GM19035 (cell line): ENCODE results near the gene GNB3.
"Not testable (repeated sequence)": the region's sequence is repeated elsewhere in the genome, so short reads cannot be mapped to it uniquely, and the experiment has no call there.

Experiments used
- ATAC-seq: cut with Tn5 transposase; IDR thresholded peaks from one replicate; pipeline ENCODE4 v1.9.1; 2021; ENCODE audit not compliant: unreplicated experiment

Gene GNB3

GRCh38 chr12:6858799-6859198 lies 18.1 kb downstream of the GNB3 start:
- ATAC-seq = no peak

GRCh38 chr12:6860116-6860515 lies 19.4 kb downstream of the GNB3 start:
- no peak for ATAC-seq

GRCh38 chr12:6860942-6861341 lies 20.2 kb downstream of the GNB3 start:
- ATAC-seq = no peak

GRCh38 chr12:6861391-6861790 lies 20.7 kb downstream of the GNB3 start:
- no peak for ATAC-seq

- no peak for ATAC-seq
Observed at GRCh38 chr12:6863033-6863432, 22.3 kb downstream of the GNB3 start.

- no peak for ATAC-seq
Observed at GRCh38 chr12:6863586-6864321, 23.0 kb downstream of the GNB3 start.

GRCh38 chr12:6865307-6865706 lies 24.6 kb downstream of the GNB3 start:
- ATAC-seq = not testable (repeated sequence)

- ATAC-seq = no peak
Observed at GRCh38 chr12:6866163-6866919, 25.6 kb downstream of the GNB3 start.

- ATAC-seq = peak; percentile 7
Observed at GRCh38 chr12:6866920-6867412, 26.2 kb downstream of the GNB3 start.

- ATAC-seq = peak; percentile 56
Observed at GRCh38 chr12:6867413-6868210, 26.9 kb downstream of the GNB3 start, which contains the start of gene TPI1. Gene TPI1 (plus strand): TSS chr12:6867531. CDS start chr12:6867567, 36 bp downstream.

- no peak for ATAC-seq
Observed at GRCh38 chr12:6868211-6869048, 27.7 kb downstream of the GNB3 start.

GRCh38 chr12:6869049-6870021 lies 28.6 kb downstream of the GNB3 start:
- no peak for ATAC-seq

- ATAC-seq = not testable (repeated sequence)
Observed at GRCh38 chr12:6870304-6870703, 29.6 kb downstream of the GNB3 start.

- ATAC-seq = no peak
Observed at GRCh38 chr12:6871052-6871957, 30.6 kb downstream of the GNB3 start.

- ATAC-seq = peak; percentile 30
Observed at GRCh38 chr12:6872073-6873048, 31.6 kb downstream of the GNB3 start.

- peak; percentile 68 for ATAC-seq
Observed at GRCh38 chr12:6873094-6874014, 32.6 kb downstream of the GNB3 start, which contains the start of gene SPSB2. Gene SPSB2 (minus strand): TSS chr12:6873303. CDS start chr12:6872901, 402 bp downstream.
